Measurements from ENCODE around the gene MRPL2.

Gene MRPL2

GRCh38 chr6:43059168-43060033 lies at the start of gene MRPL2, which contains the start of gene KLC4:
TSS of gene MRPL2 (minus strand) at chr6:43059434. CDS start at chr6:43059381, 53 bp downstream.
TSS of gene KLC4 (plus strand) at chr6:43059631. CDS start at chr6:43061336, 1,705 bp downstream.
- Histone ChIP-seq H3K36me3 (ENCODE audit: control insufficient read depth, insufficient read depth, low read length) (peaks cover 20% of the 10 kb centered on the region), H3K27ac (ENCODE audit: low read depth, low read length) (peak within 1 kb of the TSS; percentile 91), H3K27me3 (ENCODE audit: control insufficient read depth, insufficient read depth, low read length) (no peaks in the 10 kb centered on the region), H3K4me3 (ENCODE audit: low read length) (peak within 1 kb of the TSS; percentile 92), H3K9ac (ENCODE audit: low read length) (peak within 1 kb of the TSS; percentile 63), H3K4me1 (ENCODE audit: control insufficient read depth, insufficient read depth, low read length) (peaks cover 10% of the 10 kb centered on the region)

- H3K27ac ChIP-seq (ENCODE audit: low read depth, low read length), result no peak overlapping the region
- no peak overlapping the region for H3K9ac ChIP-seq (ENCODE audit: low read length)
- no peaks in the 10 kb centered on the region for H3K36me3 ChIP-seq (ENCODE audit: control insufficient read depth, insufficient read depth, low read length)
- no peaks in the 10 kb centered on the region for H3K4me1 ChIP-seq (ENCODE audit: control insufficient read depth, insufficient read depth, low read length)
- H3K27me3 ChIP-seq (ENCODE audit: control insufficient read depth, insufficient read depth, low read length), result no peaks in the 10 kb centered on the region
- H3K4me3 ChIP-seq (ENCODE audit: low read length), result no peak overlapping the region
Observed at GRCh38 chr6:43107344-43108062, 48.3 kb upstream of the MRPL2 start.

- Histone ChIP-seq H3K9ac (ENCODE audit: low read length) (no peak overlapping the region), H3K36me3 (ENCODE audit: control insufficient read depth, insufficient read depth, low read length) (no peaks in the 10 kb centered on the region), H3K4me3 (ENCODE audit: low read length) (no peak overlapping the region), H3K27ac (ENCODE audit: low read depth, low read length) (no peak overlapping the region), H3K4me1 (ENCODE audit: control insufficient read depth, insufficient read depth, low read length) (no peaks in the 10 kb centered on the region), H3K27me3 (ENCODE audit: control insufficient read depth, insufficient read depth, low read length) (no peaks in the 10 kb centered on the region)
Observed at GRCh38 chr6:43105538-43106222, 46.4 kb upstream of the MRPL2 start.

- no peak overlapping the region for H3K4me3 ChIP-seq (ENCODE audit: low read length)
- no peaks in the 10 kb centered on the region for H3K36me3 ChIP-seq (ENCODE audit: control insufficient read depth, insufficient read depth, low read length)
- no peak overlapping the region for H3K9ac ChIP-seq (ENCODE audit: low read length)
- H3K4me1 ChIP-seq (ENCODE audit: control insufficient read depth, insufficient read depth, low read length), result no peaks in the 10 kb centered on the region
- no peak overlapping the region for H3K27ac ChIP-seq (ENCODE audit: low read depth, low read length)
- H3K27me3 ChIP-seq (ENCODE audit: control insufficient read depth, insufficient read depth, low read length), result no peaks in the 10 kb centered on the region
Observed at GRCh38 chr6:43103253-43103876, 44.1 kb upstream of the MRPL2 start.

GRCh38 chr6:43101497-43101896 lies 42.3 kb upstream of the MRPL2 start:
- no peaks in the 10 kb centered on the region for H3K27me3 ChIP-seq (ENCODE audit: control insufficient read depth, insufficient read depth, low read length)
- no peaks in the 10 kb centered on the region for H3K36me3 ChIP-seq (ENCODE audit: control insufficient read depth, insufficient read depth, low read length)
- no peak overlapping the region for H3K4me3 ChIP-seq (ENCODE audit: low read length)
- no peak overlapping the region for H3K9ac ChIP-seq (ENCODE audit: low read length)
- no peak overlapping the region for H3K27ac ChIP-seq (ENCODE audit: low read depth, low read length)
- H3K4me1 ChIP-seq (ENCODE audit: control insufficient read depth, insufficient read depth, low read length), result no peaks in the 10 kb centered on the region

GRCh38 chr6:43097502-43097901 lies 38.3 kb upstream of the MRPL2 start:
- Histone ChIP-seq H3K9ac (ENCODE audit: low read length) (no peak overlapping the region), H3K36me3 (ENCODE audit: control insufficient read depth, insufficient read depth, low read length) (no peaks in the 10 kb centered on the region), H3K27me3 (ENCODE audit: control insufficient read depth, insufficient read depth, low read length) (no peaks in the 10 kb centered on the region), H3K4me1 (ENCODE audit: control insufficient read depth, insufficient read depth, low read length) (peaks cover 3% of the 10 kb centered on the region), H3K4me3 (ENCODE audit: low read length) (no peak overlapping the region), H3K27ac (ENCODE audit: low read depth, low read length) (no peak overlapping the region)

- Histone ChIP-seq H3K4me1 (ENCODE audit: control insufficient read depth, insufficient read depth, low read length) (peaks cover 3% of the 10 kb centered on the region), H3K9ac (ENCODE audit: low read length) (no peak overlapping the region), H3K36me3 (ENCODE audit: control insufficient read depth, insufficient read depth, low read length) (no peaks in the 10 kb centered on the region), H3K27me3 (ENCODE audit: control insufficient read depth, insufficient read depth, low read length) (no peaks in the 10 kb centered on the region), H3K4me3 (ENCODE audit: low read length) (no peak overlapping the region), H3K27ac (ENCODE audit: low read depth, low read length) (no peak overlapping the region)
Observed at GRCh38 chr6:43097098-43097489, 37.9 kb upstream of the MRPL2 start.

- no peak overlapping the region for H3K4me3 ChIP-seq (ENCODE audit: low read length)
- H3K27ac ChIP-seq (ENCODE audit: low read depth, low read length), result no peak overlapping the region
Observed at GRCh38 chr6:43096451-43097097, 37.3 kb upstream of the MRPL2 start.

GRCh38 chr6:43095939-43096338 lies 36.7 kb upstream of the MRPL2 start:
- Histone ChIP-seq H3K27ac (ENCODE audit: low read depth, low read length) (no peak overlapping the region), H3K4me3 (ENCODE audit: low read length) (no peak overlapping the region), H3K27me3 (ENCODE audit: control insufficient read depth, insufficient read depth, low read length) (no peaks in the 10 kb centered on the region), H3K36me3 (ENCODE audit: control insufficient read depth, insufficient read depth, low read length) (no peaks in the 10 kb centered on the region), H3K4me1 (ENCODE audit: control insufficient read depth, insufficient read depth, low read length) (peaks cover 3% of the 10 kb centered on the region), H3K9ac (ENCODE audit: low read length) (no peak overlapping the region)

More at GRCh38 chr6:43096451-43097097, 37.3 kb upstream of the MRPL2 start:
- H3K27me3 ChIP-seq (ENCODE audit: control insufficient read depth, insufficient read depth, low read length), result no peaks in the 10 kb centered on the region
- peaks cover 3% of the 10 kb centered on the region for H3K4me1 ChIP-seq (ENCODE audit: control insufficient read depth, insufficient read depth, low read length)
- H3K36me3 ChIP-seq (ENCODE audit: control insufficient read depth, insufficient read depth, low read length), result no peaks in the 10 kb centered on the region
- H3K9ac ChIP-seq (ENCODE audit: low read length), result no peak overlapping the region

- Histone ChIP-seq H3K9ac (ENCODE audit: low read length) (no peak overlapping the region), H3K27ac (ENCODE audit: low read depth, low read length) (peak overlapping the region; percentile 73), H3K4me1 (ENCODE audit: control insufficient read depth, insufficient read depth, low read length) (peaks cover 3% of the 10 kb centered on the region), H3K27me3 (ENCODE audit: control insufficient read depth, insufficient read depth, low read length) (no peaks in the 10 kb centered on the region), H3K36me3 (ENCODE audit: control insufficient read depth, insufficient read depth, low read length) (no peaks in the 10 kb centered on the region), H3K4me3 (ENCODE audit: low read length) (peak overlapping the region; percentile 45)
Observed at GRCh38 chr6:43093436-43094289, 34.4 kb upstream of the MRPL2 start.

GRCh38 chr6:43092635-43093034 lies 33.4 kb upstream of the MRPL2 start:
- no peaks in the 10 kb centered on the region for H3K27me3 ChIP-seq (ENCODE audit: control insufficient read depth, insufficient read depth, low read length)
- no peak overlapping the region for H3K4me3 ChIP-seq (ENCODE audit: low read length)
- peaks cover 3% of the 10 kb centered on the region for H3K4me1 ChIP-seq (ENCODE audit: control insufficient read depth, insufficient read depth, low read length)
- no peaks in the 10 kb centered on the region for H3K36me3 ChIP-seq (ENCODE audit: control insufficient read depth, insufficient read depth, low read length)
- no peak overlapping the region for H3K27ac ChIP-seq (ENCODE audit: low read depth, low read length)
- H3K9ac ChIP-seq (ENCODE audit: low read length), result no peak overlapping the region
